WERI-Rb-1 (cell line): ENCODE results near the gene GDF2.

Experiments
- DNase-seq: peaks from one replicate; pipeline ENCODE4 v3.0.0-alpha.2; 2020
- H3K27ac ChIP-seq: fragments of 250-450 bp; sonication (Bioruptor Pico); 2 replicates; pipeline ENCODE4 v1.5.1; 2020; ENCODE audit warnings: mild to moderate bottlenecking, moderate library complexity
- H3K27me3 ChIP-seq: fragments of 250-450 bp; sonication (Bioruptor Pico); 2 replicates; pipeline ENCODE4 v1.5.1; 2021; ENCODE audit warnings: mild to moderate bottlenecking, low read depth, moderate library complexity; ENCODE audit not compliant: insufficient read depth, severe bottlenecking
- H3K36me3 ChIP-seq: fragments of 250-450 bp; sonication (Bioruptor Pico); 2 replicates; pipeline ENCODE4 v1.5.1; 2020; ENCODE audit warnings: mild to moderate bottlenecking, moderate library complexity
- H3K4me3 ChIP-seq: 2 replicates; pipeline ENCODE4 v1.5.1; 2011; ENCODE audit warnings: low read depth, mild to moderate bottlenecking, control low read depth, low read length
- H3K9me3 ChIP-seq: fragments of 250-450 bp; sonication (Bioruptor Pico); 2 replicates; pipeline ENCODE4 v1.5.1; 2021; ENCODE audit warnings: mild to moderate bottlenecking, moderate library complexity; ENCODE audit not compliant: severe bottlenecking
- TF ChIP-seq, protein P1 (sequence below): IDR thresholded peaks from 2 replicates; pipeline ENCODE4 v1.5.1; 2011; ENCODE audit warnings: low read depth, mild to moderate bottlenecking, control low read depth, inconsistent platforms, low read length

GDF2 gene

DNA sequence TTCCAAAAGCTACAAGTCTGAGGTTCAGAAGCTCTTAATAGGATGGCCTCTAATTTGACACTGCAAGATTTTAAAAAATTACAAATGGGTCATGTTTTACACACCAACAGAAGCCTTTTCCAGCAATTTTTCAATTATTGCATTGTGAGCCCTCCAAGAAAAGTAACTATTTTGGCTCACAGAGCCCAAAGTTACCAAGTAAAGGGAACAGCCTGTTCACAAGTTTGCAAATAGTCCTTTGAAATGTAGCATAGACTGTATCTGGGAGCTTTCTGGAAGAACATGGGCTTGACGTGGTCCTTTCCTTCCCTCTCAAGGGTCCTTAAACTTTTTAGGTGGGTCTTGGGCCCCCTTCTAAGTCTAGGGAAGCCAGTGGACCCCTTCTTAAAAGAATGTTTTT, 23.5 kb upstream of the GDF2 start:
- no peaks in the 10 kb centered on the region for H3K27me3 ChIP-seq
- H3K9me3 ChIP-seq = no peaks in the 10 kb centered on the region
- DNase-seq = no peak
- no peaks in the 10 kb centered on the region for H3K36me3 ChIP-seq
- TF ChIP-seq, protein P1, sequence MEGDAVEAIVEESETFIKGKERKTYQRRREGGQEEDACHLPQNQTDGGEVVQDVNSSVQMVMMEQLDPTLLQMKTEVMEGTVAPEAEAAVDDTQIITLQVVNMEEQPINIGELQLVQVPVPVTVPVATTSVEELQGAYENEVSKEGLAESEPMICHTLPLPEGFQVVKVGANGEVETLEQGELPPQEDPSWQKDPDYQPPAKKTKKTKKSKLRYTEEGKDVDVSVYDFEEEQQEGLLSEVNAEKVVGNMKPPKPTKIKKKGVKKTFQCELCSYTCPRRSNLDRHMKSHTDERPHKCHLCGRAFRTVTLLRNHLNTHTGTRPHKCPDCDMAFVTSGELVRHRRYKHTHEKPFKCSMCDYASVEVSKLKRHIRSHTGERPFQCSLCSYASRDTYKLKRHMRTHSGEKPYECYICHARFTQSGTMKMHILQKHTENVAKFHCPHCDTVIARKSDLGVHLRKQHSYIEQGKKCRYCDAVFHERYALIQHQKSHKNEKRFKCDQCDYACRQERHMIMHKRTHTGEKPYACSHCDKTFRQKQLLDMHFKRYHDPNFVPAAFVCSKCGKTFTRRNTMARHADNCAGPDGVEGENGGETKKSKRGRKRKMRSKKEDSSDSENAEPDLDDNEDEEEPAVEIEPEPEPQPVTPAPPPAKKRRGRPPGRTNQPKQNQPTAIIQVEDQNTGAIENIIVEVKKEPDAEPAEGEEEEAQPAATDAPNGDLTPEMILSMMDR = no peak
- H3K27ac ChIP-seq = no peak overlapping the region
- no peak overlapping the region for H3K4me3 ChIP-seq

DNA sequence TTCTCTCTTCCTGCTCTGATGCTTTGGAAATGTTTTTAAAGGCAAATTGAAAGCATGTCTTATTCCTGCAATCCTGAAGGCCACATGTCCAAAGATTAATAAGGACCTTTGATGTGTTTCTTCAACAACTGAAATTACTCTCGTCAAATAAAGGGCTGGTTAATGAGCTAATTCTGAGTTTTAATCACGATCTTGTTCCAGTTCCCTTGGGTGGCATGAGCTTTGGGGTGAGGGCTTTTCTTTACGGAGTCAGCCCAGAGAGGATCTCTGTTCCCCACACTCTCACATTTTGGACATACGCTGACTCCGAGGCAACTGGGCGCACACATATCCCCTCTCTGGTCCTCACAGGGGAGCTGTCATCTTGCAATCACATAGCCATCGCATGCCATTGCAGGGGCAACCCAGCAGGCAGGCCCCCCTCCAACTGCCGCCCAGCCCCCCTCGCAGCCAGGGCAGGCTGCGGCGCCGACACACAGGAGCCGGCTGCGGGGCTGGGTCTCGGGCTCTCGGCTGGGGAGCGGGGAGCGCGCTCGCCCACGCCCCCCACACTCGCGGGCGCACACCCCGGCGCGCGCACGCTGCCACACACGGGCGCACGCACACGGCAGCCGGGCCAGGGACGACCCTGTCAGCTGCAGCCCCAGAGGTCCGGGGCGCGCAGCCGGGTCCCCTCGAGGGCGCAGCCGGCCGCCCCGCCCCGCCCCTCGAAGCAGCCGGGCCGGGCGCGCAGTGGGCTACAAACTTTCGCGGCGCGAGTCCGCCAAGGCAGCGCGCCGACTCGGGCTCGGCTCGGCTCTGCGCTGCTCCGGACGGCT, 22.4 kb upstream of the GDF2 start, which contains the start of gene GDF10:
Gene GDF10 (plus strand): TSS at position 587 of the 818 bp plus-strand sequence. CDS start 455 bp downstream, outside the sequence.
- no peaks in the 10 kb centered on the region for H3K36me3 ChIP-seq
- no peaks in the 10 kb centered on the region for H3K27me3 ChIP-seq
- peak within 1 kb of the TSS; percentile 62 for H3K4me3 ChIP-seq
- TF ChIP-seq, protein P1 = no peak
- peak within 1 kb of the TSS; percentile 38; the same call in 1 of the 2 replicates for H3K27ac ChIP-seq
- H3K9me3 ChIP-seq = no peaks in the 10 kb centered on the region
- no peak for DNase-seq

DNA sequence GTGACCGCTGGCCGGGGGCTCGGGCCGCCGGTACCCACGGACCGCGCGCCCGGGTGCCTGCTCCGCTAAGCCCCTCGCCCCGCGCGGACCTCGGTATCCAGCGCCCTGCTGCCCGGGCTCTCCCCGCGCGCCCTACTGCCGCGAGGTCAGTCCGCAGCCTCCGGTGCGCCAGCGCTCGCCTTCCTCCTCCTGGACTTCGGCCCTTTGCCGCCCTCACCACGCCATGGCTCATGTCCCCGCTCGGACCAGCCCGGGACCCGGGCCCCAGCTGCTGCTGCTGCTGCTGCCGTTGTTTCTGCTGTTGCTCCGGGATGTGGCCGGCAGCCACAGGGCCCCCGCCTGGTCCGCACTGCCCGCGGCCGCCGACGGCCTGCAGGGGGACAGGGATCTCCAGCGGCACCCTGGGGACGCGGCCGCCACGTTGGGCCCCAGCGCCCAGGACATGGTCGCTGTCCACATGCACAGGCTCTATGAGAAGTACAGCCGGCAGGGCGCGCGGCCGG, 21.8 kb upstream of the GDF2 start:
- DNase-seq = peak; percentile 47
- Histone ChIP-seq H3K27me3 (no peaks in the 10 kb centered on the region), H3K36me3 (no peaks in the 10 kb centered on the region), H3K4me3 (peak overlapping the region; percentile 62), H3K27ac (peak overlapping the region; percentile 38; the same call in 1 of the 2 replicates), H3K9me3 (no peaks in the 10 kb centered on the region)
- TF ChIP-seq, protein P1 = peak; percentile 51

DNA sequence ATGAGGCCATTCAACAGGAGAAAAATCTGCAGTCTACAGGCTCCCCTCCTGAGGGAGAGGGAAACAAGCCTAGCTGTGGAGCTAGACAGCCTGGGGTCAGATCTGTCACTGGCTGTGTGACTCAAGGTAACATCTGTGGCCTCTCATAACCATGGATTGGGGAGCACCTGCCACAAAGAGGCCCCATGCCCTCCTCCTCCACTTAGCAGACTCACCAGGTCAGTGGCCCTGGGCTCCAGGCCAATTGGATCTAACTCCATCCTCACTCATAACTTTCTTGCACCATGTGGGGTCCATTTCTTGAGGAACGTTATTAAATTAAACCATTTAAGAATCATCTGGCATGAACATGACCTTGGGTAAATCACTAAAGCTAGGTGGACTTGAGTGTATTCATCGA, 20.4 kb upstream of the GDF2 start:
- Histone ChIP-seq H3K27me3 (no peaks in the 10 kb centered on the region), H3K9me3 (no peaks in the 10 kb centered on the region), H3K27ac (no peak overlapping the region), H3K4me3 (no peak overlapping the region), H3K36me3 (no peaks in the 10 kb centered on the region)
- TF ChIP-seq, protein P1 = no peak
- no peak for DNase-seq

DNA sequence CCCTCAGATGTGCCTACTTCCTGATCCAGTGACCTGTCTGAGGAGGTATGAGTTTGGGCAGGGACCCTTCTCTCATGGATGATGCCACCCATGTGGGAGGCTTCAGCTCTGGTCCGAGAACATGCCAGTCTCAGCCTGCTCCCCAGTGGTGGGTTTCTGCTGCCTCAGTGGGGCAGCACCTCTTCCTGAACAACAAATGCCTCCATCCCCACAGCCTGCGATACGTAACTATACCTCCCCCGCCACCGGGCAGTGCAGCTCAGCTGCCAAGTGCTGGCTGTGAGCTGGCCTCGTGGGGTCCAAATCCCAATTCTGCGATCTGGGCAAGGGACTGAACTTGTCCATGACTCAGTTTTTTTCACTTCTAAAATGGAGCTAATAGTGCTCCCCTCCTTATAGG, 19.1 kb upstream of the GDF2 start:
- Histone ChIP-seq H3K27ac (no peak overlapping the region), H3K4me3 (no peak overlapping the region), H3K9me3 (no peaks in the 10 kb centered on the region), H3K27me3 (no peaks in the 10 kb centered on the region), H3K36me3 (no peaks in the 10 kb centered on the region)
- TF ChIP-seq, protein P1 = no peak
- DNase-seq = no peak
